NCI-H1417 (cell line): ENCODE measurements around the gene CASTOR1.

Source experiments
- DNase-seq, 3 experiments: peaks; one replicate each; lab custom pipeline; 2025; lab: John Stamatoyannopoulos, UW

The CASTOR1 gene

DNA sequence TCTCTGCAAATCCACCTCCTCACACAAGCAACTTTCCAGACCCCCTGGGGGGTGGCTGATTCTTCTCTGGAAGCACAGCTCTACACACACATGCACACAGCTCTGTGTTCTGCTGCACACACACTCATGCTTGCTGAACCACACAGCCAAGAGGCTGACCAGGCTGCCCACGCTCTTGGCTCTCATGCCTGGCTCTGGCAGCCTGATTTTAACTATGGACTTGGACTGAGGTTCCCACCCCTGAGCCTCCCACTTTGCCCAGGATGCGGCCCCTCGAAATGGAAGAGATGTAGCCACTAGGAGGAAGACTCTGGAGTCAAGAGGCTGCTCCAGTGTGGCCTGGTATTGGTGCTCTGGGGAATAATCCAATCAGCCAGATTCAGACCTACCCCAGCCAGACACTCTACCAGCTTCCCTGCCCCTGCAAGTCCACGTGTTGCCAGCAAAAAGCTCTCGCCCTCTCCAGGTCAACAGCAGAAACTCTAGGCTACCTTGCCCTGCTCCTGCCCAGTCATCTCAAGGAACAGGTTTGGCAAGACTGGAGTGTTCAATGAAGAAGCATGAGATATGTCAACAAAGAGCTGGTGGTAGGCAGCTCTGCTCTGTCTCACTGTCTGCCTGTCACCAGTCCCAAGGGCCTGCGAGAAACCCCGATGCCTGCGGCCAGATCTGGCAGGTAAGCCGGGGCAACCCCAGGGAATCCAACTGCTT is 8.8 kb upstream of the CASTOR1 start:
- DNase-seq, result peak in 1 of 3 experiments; percentile 12

DNA sequence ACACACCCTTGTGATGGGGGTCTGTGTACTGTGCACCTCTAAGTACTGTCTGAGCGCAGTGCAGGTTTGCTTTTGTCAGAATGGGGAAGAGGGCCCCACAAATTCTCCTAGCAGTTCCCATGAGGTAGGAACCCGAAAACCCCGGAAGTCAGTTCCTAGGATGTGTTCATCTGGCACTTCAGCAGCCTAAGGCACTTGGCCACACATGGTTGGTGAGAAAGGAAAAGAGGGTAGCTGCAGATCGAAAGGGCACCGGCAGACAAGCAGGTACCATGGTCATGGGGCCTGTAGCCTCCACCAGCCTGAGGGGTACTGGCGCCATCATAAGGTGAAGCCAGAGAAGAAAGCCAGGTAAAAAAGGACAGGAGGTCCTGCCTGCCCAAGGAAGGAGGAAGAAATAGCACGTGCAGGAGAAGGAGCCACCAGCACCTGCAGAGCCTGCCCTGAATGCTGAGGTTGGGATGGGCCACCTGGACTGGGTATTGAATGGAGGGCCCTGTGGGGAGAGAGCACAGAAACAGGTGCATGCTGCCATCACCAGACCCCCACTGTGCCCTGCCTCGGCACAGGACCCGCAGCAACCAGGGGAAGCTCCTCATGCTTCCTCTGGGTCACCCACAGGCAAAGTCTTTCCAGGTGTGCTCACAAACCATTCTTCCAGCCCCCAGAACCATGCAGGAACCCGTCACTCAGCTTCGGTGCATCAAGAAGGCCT is 8.1 kb upstream of the CASTOR1 start:
- no peak for DNase-seq

DNA sequence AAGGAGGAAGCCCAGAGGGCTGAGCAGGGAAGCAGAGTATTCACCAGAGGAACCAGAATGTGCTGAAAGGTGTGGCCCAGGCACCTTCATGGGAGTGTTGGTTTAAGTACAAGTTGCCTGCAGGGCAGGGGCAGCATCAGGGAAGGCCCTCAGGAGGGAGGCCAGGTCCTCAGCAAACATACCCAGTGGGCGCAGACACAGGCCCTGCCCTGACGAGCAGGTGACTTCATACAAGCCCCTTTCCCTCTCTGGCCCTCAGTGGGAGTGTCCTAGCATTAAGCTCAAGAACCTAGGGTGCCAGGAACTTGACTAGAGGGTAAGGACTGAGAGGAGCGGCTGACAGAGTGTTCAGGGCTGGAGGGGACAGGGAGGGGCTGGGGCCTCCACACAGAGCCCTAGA is 7.5 kb upstream of the CASTOR1 start:
- DNase-seq, result no peak

GRCh38 chr22:30296324-30296723 is 7.0 kb upstream of the CASTOR1 start:
- DNase-seq, result no peak

DNA sequence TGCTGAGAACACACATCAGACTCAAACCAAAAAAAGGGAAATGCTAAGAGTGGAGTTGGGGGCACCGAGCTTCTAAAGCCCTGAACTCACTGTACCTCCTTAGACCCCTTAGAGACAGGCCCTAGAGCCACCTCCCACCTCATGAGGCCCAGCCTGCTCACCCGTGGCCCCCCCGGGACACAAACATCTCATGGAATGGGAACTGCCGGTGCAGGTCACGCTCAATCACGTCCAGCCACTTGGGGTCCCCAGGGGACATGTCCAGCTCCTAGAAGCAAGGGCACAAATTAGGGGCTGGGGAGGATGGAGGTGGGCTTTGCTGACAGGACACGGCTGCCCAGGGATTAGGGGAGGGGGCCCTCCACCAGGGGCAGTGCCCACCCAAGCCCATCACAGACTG is 6.3 kb upstream of the CASTOR1 start:
- no peak for DNase-seq

DNA sequence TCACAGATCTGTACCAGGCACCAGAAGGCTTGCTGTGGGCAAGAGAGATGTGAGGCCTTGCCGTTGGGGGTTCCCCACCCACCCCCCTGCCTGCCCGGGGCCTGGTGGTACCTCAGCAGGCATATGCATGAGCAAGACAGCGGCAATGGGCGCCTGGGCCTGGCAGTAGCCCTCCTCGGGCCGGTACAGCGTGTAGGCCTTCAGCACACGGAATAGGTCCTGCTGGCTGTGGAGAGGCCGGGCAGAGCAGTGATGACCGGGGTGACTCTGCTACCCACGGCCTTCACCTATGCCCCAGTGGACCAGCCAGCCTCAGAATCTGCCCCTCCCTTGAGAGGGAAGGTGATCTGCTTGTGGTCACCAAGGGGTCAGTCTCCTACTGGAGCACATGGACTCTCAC is 5.5 kb upstream of the CASTOR1 start:
- DNase-seq, result no peak

- DNase-seq, result peak in 2 of 3 experiments; percentile 1 to 6
Observed at GRCh38 chr22:30294066-30294465, 4.8 kb upstream of the CASTOR1 start.

GRCh38 chr22:30293026-30293425 is 3.7 kb upstream of the CASTOR1 start:
- no peak for DNase-seq

- no peak for DNase-seq
Observed at GRCh38 chr22:30292069-30292970, 3.0 kb upstream of the CASTOR1 start.

DNA sequence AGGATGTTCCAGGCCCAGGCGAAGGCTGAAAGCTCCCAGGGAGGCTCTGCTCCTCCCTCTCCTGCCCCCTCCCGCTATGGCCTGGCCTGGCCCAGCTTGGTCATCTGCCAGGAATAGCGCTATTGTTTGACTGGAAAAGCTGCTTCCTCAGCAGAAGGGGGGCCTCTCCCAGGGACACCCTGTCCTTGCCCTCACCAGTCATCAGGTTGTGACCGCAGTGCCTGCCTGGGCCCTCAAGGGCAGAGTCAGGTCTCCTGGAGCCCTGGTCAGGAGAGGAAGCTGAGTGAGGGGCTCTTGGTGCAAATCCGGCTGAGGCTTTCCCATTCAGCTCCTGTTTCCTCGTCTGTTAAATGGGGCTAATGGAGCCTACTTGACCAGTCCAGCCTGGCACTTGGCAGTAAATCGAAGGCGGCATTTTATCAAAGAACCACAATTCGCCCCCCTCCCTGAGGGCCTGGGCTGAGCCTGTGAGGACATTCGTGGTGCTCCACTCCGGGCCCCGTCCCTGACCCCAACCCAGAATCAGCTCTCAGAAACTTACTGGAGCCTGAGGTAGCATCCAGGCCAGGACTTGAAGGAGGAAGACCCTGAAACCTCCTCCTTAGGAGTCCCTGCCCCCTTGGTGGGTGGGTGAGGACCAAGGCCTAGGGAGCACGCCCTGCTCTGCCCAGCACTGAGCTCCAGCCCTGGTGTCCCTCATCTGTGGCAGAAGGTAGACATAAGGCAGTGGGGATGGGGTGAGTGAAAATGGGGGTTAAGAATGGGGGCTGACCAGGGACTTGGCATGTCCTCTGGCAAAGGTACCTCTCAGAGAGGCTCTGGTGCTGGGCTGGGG is 2.0 kb upstream of the CASTOR1 start:
- peak in 2 of 3 experiments; percentile 7 to 17 for DNase-seq

DNA sequence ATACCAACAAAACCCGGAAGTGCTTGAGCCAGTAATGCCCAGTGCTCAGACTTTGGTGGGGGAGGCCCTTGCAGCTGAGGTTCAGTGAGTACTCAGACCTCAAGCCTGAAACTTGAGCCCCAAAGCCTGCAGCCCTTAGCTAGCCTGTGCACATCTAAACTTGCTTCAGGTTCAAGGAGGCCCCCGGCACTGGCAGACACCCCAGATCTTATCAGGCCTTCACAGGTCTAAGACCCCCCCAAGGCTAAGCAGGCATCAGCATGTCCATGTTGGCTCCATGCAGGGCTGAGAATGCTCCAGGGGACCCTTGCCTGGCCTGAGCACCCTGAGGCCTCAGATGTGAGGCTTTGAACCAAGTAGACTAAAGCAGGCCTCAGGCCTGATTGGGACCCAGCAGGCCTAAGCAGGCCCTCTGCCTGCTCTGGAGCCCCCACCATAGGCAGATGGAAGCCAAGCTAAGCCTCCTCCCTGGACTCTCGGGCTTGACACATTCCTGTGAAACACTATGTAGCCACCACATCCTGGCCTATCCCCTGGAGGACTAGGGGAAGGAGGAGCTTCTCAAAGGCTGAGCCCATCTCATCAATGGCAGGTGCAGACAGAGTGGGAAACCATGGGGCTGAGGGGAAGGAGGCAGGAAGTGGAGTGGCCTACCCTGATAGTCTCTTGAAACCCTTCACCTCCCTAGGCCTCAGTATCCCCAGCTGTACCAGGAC is 1.2 kb upstream of the CASTOR1 start:
- peak in 2 of 3 experiments; percentile 7 to 22 for DNase-seq

DNA sequence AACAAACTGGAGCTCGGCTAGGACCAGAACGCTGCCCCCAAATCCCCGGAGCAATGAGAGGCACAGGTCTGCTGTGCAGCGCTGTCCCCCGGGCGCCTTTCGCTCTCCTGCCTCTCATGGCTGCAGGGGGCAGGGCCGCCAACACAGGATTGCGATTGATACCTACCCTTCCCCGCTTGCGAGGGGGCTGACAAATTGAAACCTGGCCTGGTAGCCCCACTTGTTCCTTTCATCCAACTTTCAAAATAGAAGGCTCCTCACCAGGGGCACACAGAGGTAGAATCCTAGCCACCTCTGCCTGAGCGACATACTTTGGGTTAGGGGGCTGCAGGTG is 642 bp upstream of the CASTOR1 start:
- no peak for DNase-seq

- peak in 1 of 3 experiments; percentile 14 for DNase-seq
Observed at GRCh38 chr22:30288419-30289140, 725 bp downstream of the CASTOR1 start.

DNA sequence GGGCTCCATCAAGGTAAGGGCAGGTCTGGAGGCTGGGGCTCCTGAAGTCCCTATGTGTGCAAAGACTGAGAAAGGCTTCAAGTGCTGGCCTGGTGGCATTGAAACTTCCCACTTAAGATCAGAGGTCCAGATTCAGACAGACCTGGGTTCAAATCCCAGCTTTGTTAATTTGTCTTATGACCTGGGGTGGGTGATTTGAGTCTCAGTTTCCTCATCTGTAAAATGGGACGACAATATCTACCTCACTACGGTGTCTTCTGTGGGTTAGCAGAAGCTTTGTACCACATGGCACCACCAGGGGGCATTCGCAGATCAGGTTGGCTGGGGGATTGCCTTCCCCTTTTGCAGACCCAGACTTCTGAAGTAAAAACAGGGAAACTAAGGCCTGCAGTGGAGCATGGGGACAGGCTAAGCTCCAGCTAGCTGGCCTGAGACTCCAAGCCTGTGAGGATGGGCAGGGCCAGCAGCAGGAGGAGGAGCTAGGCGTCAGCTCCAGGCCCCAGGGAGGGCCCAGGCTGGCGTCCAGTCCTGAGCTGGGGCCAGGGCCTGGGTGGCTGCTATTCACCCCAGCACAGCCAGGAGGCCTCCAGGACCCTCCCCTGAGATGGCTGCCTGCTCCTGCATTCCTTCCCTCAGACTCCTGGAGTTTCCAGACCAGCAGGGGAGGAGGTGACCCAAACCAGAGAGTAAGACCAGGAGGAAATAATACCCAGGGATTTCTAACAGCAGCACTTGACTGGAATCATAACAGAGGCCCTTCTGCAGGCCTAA is 1.5 kb downstream of the CASTOR1 start:
- DNase-seq, result peak; percentile 38 to 75 (median 49)

GRCh38 chr22:30286813-30287647 is 2.3 kb downstream of the CASTOR1 start:
- peak; percentile 21 to 42 (median 35) for DNase-seq

- DNase-seq, result no peak
Observed at GRCh38 chr22:30286331-30286730, 3.0 kb downstream of the CASTOR1 start.

DNA sequence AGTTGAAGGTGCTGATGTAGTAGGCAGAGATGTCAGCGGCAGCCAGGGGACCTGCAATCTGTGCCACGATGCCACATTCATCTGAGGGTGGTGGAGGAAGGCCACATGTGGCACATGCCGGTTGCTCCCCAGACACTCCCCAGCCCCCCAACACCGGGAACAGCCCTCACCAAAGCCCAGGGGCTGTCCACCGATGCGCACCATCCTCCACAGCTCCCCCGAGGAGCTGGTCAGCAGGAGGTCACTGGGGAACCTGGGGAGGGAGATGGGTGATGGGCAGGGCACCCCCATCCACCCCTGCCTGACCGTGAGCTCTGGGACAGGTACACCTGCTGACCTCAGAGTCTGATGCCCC is 3.5 kb downstream of the CASTOR1 start:
- DNase-seq, result no peak

DNA sequence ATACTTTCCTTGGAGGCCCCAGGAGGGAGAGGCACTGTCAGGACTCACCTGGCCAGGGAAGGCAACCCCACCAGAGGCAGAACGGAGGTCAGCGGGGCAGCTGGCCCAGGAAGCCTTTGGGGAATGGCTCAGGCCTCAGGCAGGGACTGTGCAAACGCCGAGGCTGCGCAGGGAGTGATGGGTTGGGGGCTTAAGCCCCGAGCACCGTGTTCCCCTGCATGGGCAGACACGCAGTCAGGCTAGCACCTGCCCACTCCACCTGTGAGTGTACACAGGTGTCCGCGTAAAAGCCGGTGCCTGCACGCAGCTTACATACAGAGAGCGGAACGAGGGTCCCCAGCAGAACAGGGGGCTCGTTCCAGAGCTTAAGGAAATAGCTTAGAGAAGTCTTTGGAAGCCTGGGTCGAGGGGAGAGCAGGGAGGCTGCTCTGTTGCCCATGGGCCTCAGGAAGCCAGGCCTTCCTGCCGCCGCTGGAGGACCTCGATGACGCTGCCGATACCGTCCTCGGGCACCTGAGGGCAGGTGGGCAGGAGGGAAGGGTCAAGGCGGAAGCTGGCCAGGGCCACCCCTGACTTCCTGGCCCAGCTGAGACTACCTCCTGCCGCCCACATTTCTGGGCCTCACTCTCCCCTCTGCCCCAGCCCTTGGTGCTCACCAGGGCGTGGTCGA is 4.0 kb downstream of the CASTOR1 start:
- no peak for DNase-seq
